Mammary epithelial cell (primary cell): ENCODE results near the gene OR8A1.
A peak's percentile ranks its signal among the peaks of the same experiment; 100 is the strongest.

ENCODE experiments used
- CTCF ChIP-seq, 2 donors: IDR thresholded peaks in 1 of 2; conservative IDR thresholded peaks in 1 of 2; 2 replicates each; pipeline ENCODE4 v1.5.1; 2011 to 2012; ENCODE audit warnings: inconsistent platforms in 2 of 2, low read length in 2 of 2, mild to moderate bottlenecking in 2 of 2, control low read depth in 1 of 2, low read depth in 1 of 2; ENCODE audit not compliant: insufficient read depth in 1 of 2; ENCODE audit errors: extremely low read depth in 1 of 2
- EZH2 ChIP-seq: IDR thresholded peaks from 2 replicates; pipeline ENCODE4 v1.6.1; 2012; ENCODE audit warnings: low read length, inconsistent platforms, borderline replicate concordance

GRCh38 chr11:124536520-124536919 is 33.3 kb upstream of the OR8A1 start:
- TF ChIP-seq CTCF (conservative IDR thresholded peaks at IDR 0.05 in 1 of 2, IDR thresholded peaks at IDR 0.05 in 1 of 2; ENCODE audit: extremely low read depth in 1 of 2, insufficient read depth in 1 of 2, low read depth in 1 of 2, low read length in 2 of 2) = peak in 1 of 2 donors; percentile 20
- no peak for TF ChIP-seq EZH2
